ENCODE data around the gene KCNK7. TPM values are rescaled to one million over a fixed set of nuclear protein-coding genes. Genes with fewer than 3 reads are reported as not detected.

KCNK7 gene
- total RNA-seq, 1 donor from 2014 or later: 2.2 TPM

GRCh38 chr11:65629579-65629978, 34.0 kb upstream of the KCNK7 start:
- intact Hi-C loops (cut with micrococcal nuclease): no loop called here

DNA sequence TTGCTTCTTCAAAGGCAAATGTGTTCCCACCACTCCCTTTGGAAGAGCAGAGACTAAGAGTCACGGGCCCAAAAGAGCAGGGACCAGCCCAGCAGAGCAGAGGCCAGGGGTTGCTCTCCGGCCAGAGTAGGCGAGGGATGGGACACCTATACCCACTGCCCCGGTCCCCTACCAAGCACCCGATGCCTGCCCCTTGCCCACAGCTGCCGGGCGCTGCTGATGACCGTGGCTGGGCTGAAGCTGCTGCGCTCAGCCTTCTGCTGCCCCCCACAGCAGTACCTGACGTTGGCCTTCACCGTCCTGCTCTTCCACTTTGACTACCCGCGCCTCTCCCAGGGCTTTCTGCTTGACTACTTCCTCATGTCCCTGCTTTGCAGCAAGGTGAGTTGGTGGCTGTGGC, 31.6 kb upstream of the KCNK7 start:
- intact Hi-C loops (cut with micrococcal nuclease): no loop called here

- intact Hi-C loops (cut with micrococcal nuclease): loop anchor here (1.0 kb wide), 4 partner anchors 81 to 193 kb away; no protein-coding TSS in a partner anchor
Observed at GRCh38 chr11:65625628-65626342, 30.2 kb upstream of the KCNK7 start.

GRCh38 chr11:65624931-65625627, 29.5 kb upstream of the KCNK7 start:
- intact Hi-C loops (cut with micrococcal nuclease): no loop called here

DNA sequence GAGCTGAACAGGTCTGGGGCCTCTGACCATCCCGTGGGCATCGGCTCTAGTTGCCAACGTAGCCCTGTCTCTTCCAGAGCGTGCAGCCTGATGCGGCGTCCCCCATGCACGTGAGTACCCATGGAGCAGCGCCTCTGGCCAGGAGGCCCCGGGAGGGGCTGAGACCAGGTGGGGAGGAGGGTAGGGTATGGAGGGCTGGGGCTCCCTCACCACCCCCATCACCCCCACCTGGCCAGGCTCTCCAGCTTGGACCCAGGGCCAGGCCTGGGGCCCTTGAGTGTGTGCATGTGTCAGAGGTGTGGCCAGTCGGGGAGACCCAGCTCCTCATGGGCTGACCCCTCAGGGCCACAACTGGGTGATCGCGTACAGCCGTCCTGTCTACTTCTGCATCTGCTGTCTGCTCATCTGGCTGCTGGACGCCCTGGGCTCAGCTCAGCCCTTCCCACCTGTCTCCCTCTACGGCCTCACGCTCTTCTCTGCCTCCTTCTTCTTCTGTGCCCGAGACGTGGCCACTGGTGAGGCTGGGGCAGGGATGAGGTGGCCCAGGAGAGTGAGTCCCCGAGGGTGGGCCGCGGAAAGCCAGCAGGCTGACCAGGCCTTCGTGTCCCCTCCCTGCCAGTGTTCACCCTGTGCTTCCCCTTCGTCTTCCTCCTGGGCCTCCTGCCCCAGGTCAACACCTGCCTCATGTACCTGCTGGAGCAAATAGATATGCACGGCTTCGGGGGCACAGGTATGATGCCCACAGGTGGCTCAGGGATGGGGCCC, 28.4 kb upstream of the KCNK7 start:
- intact Hi-C loops (cut with micrococcal nuclease): no loop called here

GRCh38 chr11:65623177-65623576, 27.6 kb upstream of the KCNK7 start:
- intact Hi-C loops (cut with micrococcal nuclease): no loop called here

GRCh38 chr11:65622011-65622410, 26.4 kb upstream of the KCNK7 start:
- intact Hi-C loops (cut with micrococcal nuclease): no loop called here

GRCh38 chr11:65621460-65621859, 25.9 kb upstream of the KCNK7 start:
- intact Hi-C loops (cut with micrococcal nuclease): no loop called here

DNA sequence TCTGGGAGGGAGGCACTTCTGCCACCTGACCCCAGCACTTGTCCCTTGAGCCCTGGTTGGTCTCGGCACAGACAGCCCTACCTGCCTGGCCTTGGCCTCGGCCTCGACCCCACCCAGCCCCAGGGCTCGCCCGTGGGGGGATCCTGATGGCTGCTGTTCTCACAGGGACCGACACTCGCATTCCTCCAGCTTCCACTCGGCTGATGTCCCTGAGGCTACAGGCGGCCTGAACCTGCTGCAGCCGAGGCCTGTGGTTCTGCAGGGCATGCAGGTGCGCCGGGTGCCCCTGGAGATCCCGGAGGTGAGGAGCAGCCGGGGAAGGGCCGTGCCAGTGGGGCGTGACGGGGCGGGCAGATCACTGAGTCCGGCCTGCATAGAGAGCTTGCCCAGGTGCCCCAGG, 25.1 kb upstream of the KCNK7 start:
- intact Hi-C loops (cut with micrococcal nuclease): no loop called here

DNA sequence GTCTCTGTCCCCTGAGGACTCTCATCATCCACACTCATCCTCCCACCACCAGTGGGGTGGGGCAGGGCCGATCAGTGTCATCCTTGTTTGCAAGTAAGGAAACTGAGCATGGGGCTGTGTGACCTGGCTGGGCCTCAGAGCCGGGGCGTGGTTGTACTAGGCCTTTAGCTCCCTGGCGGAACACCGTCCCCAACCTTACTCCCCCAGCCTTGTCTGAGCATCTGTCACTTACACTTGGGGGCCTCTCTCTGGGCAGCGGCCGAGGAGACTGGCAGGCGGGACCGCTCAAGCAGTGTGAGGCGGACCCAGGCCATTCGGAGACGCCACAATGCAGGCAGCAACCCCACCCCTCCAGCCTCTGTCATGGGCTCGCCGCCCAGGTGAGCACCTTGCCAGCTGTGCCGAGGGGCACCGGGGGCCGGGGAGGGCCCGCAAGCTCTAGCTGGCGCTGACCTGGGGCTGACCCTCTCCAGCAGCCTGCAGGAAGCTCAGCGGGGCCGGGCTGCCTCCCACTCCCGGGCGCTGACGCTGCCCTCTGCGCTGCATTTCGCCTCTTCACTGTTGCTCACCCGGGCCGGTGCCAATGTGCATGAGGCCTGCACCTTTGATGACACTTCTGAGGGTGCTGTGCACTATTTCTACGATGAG, 23.8 kb upstream of the KCNK7 start:
- intact Hi-C loops (cut with micrococcal nuclease): loop anchor here (5.0 to 10.0 kb wide), 2 partner anchors 368 to 1865 kb away; partner anchors contain the start of gene AIP

DNA sequence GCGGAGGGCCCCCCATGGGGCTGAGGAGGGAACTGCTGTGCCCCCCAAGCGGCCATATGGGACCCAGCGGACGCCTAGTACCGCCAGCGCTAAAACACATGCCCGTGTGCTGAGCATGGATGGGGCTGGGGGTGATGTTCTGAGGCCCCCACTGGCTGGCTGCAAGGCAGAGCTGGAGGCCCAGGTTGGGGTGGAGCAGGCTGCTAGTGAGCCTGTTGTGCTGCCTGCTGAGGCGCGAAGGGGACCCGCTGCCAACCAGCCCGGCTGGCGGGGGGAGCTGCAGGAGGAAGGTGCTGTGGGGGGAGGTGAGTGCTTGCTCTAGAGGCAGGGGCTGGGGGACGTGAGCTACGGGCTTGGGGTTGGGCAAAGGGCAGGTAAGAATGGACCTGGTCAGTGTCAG, 23.2 kb upstream of the KCNK7 start:
- intact Hi-C loops (cut with micrococcal nuclease): loop anchor here (5.0 to 10.0 kb wide), 2 partner anchors 369 to 1866 kb away; partner anchors contain the start of gene AIP

- intact Hi-C loops (cut with micrococcal nuclease): loop anchor here (5.0 to 10.0 kb wide), 2 partner anchors 369 to 1867 kb away; partner anchors contain the start of gene AIP
Observed at GRCh38 chr11:65617990-65618751, 22.6 kb upstream of the KCNK7 start.

GRCh38 chr11:65617136-65617850, 21.7 kb upstream of the KCNK7 start:
- intact Hi-C loops (cut with micrococcal nuclease): loop anchor here (5.0 to 10.0 kb wide), 2 partner anchors 370 to 1868 kb away; partner anchors contain the start of gene AIP

- intact Hi-C loops (cut with micrococcal nuclease): loop anchor here (5.0 to 10.0 kb wide), 2 partner anchors 371 to 1868 kb away; partner anchors contain the start of gene AIP
Observed at GRCh38 chr11:65616575-65617001, 21.0 kb upstream of the KCNK7 start.

DNA sequence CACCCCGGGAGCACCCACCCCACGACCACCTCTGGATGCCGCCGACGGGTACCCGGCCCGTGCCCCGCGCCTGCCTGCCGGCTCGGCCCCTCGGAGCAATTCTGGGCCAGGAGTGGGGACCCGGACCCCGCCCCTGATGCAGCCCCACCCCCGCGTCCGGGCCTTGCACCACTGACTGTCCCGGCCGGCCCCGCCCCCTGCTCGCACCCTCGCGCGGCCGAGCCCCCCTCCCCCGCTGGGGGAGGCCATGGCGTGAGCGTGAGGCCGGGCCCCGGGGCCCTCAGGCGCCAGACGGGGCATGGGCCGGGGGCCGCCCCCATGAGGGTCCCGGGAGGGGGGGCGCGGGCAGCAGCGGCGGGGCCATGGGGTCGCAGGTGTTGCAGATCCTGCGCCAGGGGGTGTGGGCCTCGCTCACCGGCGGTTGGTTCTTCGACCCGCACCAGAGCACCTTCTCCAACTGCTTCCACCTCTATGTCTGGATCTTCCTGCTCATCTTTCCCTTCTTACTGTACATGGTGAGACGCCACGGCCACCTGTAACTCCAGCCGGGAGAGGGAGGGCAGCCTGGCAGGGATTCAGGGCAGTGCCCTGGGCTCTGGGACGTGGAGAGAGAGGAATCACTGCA, 20.5 kb upstream of the KCNK7 start:
- intact Hi-C loops (cut with micrococcal nuclease): loop anchor here (1.0 to 10.0 kb wide), 28 partner anchors 22 to 1869 kb away; partner anchors contain the start of genes AIP, ATG2A, BANF1 and C11orf68

DNA sequence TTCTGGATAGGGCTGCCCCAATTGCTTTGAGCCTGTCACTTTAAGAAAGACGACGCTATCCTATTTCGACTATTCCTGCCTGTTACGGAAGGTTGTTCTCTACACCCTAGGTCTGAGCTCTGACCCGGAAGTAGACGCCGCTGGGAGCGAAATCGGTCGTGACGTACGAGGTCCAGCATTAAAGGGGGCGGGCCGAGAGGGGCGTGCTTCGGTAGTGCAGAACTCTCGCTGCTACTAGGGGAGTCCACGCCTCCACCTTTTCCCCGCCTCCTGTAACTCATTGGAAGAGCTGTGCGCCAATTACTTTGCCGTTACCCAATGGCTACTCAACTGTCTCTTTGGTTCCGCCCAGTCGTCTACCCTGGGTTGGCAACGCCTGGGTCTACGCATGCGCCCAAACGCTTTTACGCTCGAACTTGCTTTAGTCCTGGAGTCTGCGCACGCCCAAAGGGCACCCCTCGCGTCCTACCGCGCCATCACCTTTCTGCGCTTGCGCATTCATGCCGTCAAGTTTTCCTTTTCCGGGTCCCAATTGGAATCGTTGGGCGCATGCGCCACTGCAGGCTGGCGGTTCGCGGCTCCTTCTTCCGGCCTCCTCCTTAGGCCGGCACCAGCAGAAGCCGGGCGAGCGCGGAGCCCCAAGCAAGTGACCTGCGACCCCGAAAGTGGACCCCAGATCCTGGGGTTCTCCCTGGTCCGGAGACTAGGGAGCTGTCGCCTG, 19.8 kb upstream of the KCNK7 start, which contains the start of gene PCNX3:
PCNX3 (plus strand) TSS at position 548 of the 721 bp plus-strand sequence. CDS start 536 bp downstream, outside the sequence.
- intact Hi-C loops (cut with micrococcal nuclease): loop anchor here (1.0 to 10.0 kb wide), 28 partner anchors 23 to 1869 kb away; partner anchors contain the start of genes AIP, ATG2A, BANF1 and C11orf68

- intact Hi-C loops (cut with micrococcal nuclease): loop anchor here (10.0 kb wide), 1 partner anchor 1871 kb away; the partner anchor contains the start of gene AIP
Observed at GRCh38 chr11:65613091-65613928, 17.7 kb upstream of the KCNK7 start.

Data from T-helper 1 cell treated with Interleukin-12 subunit alpha and Interleukin-12 subunit beta and Interleukin-4 antibody, amounts not matched to agents 30 ng/mL and 1 ng/mL, for 36 hours (primary cell).